HEK293T (cell line): Measurements from ENCODE around the gene CREM.

Source experiments
- CTCF ChIA-PET: fragments of 350-600 bp; formaldehyde crosslinking; extraction: SDS; loops from one replicate; lab custom pipeline; 2021; ENCODE audit warnings: antibody characterized with exemption, inconsistent platforms; lab: Yijun Ruan, JAX
- POLR2A ChIA-PET: fragments of 350-600 bp; formaldehyde crosslinking; extraction: SDS; loops from one replicate; lab custom pipeline; 2020; ENCODE audit warnings: antibody characterized with exemption, inconsistent platforms; lab: Yijun Ruan, JAX
- DNase-seq: peaks from one replicate; pipeline ENCODE4 v3.0.0; 2012; ENCODE audit warnings: mixed read lengths; ENCODE audit errors: extremely low spot score
- ARNT ChIP-seq: fragments of 450-650 bp; IDR thresholded peaks from 2 replicates; pipeline ENCODE4 v1.6.1; 2017; ENCODE audit warnings: mild to moderate bottlenecking
- BHLHE40 ChIP-seq: fragments of 450-650 bp; IDR thresholded peaks from 2 replicates; pipeline ENCODE4 v1.6.1; 2016; ENCODE audit warnings: mild to moderate bottlenecking, moderate library complexity, borderline replicate concordance
- CTBP1 ChIP-seq: fragments of 450-650 bp; IDR thresholded peaks from 2 replicates; pipeline ENCODE4 v1.6.1; 2016; ENCODE audit warnings: borderline replicate concordance
- ELF4 ChIP-seq: fragments of 450-650 bp; IDR thresholded peaks from 2 replicates; pipeline ENCODE4 v1.6.1; 2017; ENCODE audit warnings: antibody characterized with exemption
- FOXA1 ChIP-seq: fragments of 450-650 bp; IDR thresholded peaks from 2 replicates; pipeline ENCODE4 v1.6.1; 2016; ENCODE audit warnings: mild to moderate bottlenecking
- FOXK2 ChIP-seq: fragments of 450-650 bp; IDR thresholded peaks from 2 replicates; pipeline ENCODE4 v1.6.1; 2016; ENCODE audit warnings: mild to moderate bottlenecking
- FOXM1 ChIP-seq: fragments of 450-650 bp; IDR thresholded peaks from 2 replicates; pipeline ENCODE4 v1.6.1; 2017; ENCODE audit warnings: mild to moderate bottlenecking, borderline replicate concordance
- HDGF ChIP-seq: fragments of 450-650 bp; IDR thresholded peaks from 2 replicates; pipeline ENCODE4 v1.6.1; 2017; ENCODE audit warnings: antibody characterized with exemption, borderline replicate concordance
- L3MBTL2 ChIP-seq: fragments of 450-650 bp; conservative IDR thresholded peaks from 2 replicates; pipeline ENCODE4 v1.6.1; 2016; ENCODE audit warnings: mild to moderate bottlenecking
- LEF1 ChIP-seq: fragments of 450-650 bp; IDR thresholded peaks from 2 replicates; pipeline ENCODE4 v1.6.1; 2017; ENCODE audit warnings: mild to moderate bottlenecking, borderline replicate concordance
- NFRKB ChIP-seq: fragments of 450-650 bp; IDR thresholded peaks from 2 replicates; pipeline ENCODE4 v1.6.1; 2016; ENCODE audit warnings: mild to moderate bottlenecking, moderate library complexity
- PKNOX1 ChIP-seq: fragments of 450-650 bp; IDR thresholded peaks from 2 replicates; pipeline ENCODE4 v1.6.1; 2016
- SP1 ChIP-seq: fragments of 450-650 bp; IDR thresholded peaks from 2 replicates; pipeline ENCODE4 v1.6.1; 2017
- SUZ12 ChIP-seq: fragments of 450-650 bp; IDR thresholded peaks from 2 replicates; pipeline ENCODE4 v1.6.1; 2016; ENCODE audit warnings: mild to moderate bottlenecking
- TARDBP ChIP-seq: fragments of 450-650 bp; IDR thresholded peaks from 2 replicates; pipeline ENCODE4 v1.6.1; 2016
- ZNF384 ChIP-seq: fragments of 450-650 bp; IDR thresholded peaks from 2 replicates; pipeline ENCODE4 v1.6.1; 2016

The CREM gene

GRCh38 chr10:35202050-35202449, 75.4 kb downstream of the CREM start:
- ChIA-PET CTCF (no interaction called here), POLR2A (interaction anchor here (1.1 kb wide), 1 partner anchor 76 kb away, joined by 5 read pairs; the partner anchor contains the start of gene CREM)
- DNase-seq: no peak
- TF ChIP-seq LEF1 (no peak), ELF4 (no peak), NFRKB (no peak), PKNOX1 (no peak), ZNF384 (no peak), FOXM1 (no peak), CTBP1 (no peak), L3MBTL2 (no peak)

- DNase-seq: no peak
- TF ChIP-seq BHLHE40: no peak
- TF ChIP-seq NFRKB: no peak
- no peak for TF ChIP-seq TARDBP
- no peak for TF ChIP-seq SUZ12
- no peak for TF ChIP-seq CTBP1
- no peak for TF ChIP-seq HDGF
- TF ChIP-seq ELF4: no peak
- no peak for TF ChIP-seq ZNF384
- CTCF ChIA-PET: interaction anchor here (1.5 kb wide), 1 partner anchor 8 kb away, joined by 5 read pairs; no protein-coding TSS in a partner anchor
- POLR2A ChIA-PET: interaction anchor here (0.7 kb wide), 1 partner anchor 81 kb away, joined by 3 read pairs; no protein-coding TSS in a partner anchor
Observed at GRCh38 chr10:35203745-35204144, 77.1 kb downstream of the CREM start.

GRCh38 chr10:35204650-35205319, 78.1 kb downstream of the CREM start:
- DNase-seq: no peak
- ChIA-PET CTCF (interaction anchor here (0.6 to 1.5 kb wide), 4 partner anchors 8 to 81 kb away, joined by 3 to 10 read pairs (median 4); no protein-coding TSS in a partner anchor), POLR2A (interaction anchor here (0.7 to 2.0 kb wide), 2 partner anchors 9 to 82 kb away, joined by 3 to 8 read pairs; no protein-coding TSS in a partner anchor)
- TF ChIP-seq HDGF (no peak), BHLHE40 (no peak), TARDBP (no peak), CTBP1 (no peak)

GRCh38 chr10:35206274-35206673, 79.6 kb downstream of the CREM start:
- DNase-seq: no peak
- POLR2A ChIA-PET: interaction anchor here (2.0 kb wide), 1 partner anchor 10 kb away, joined by 8 read pairs; no protein-coding TSS in a partner anchor
- no peak for TF ChIP-seq FOXA1
- TF ChIP-seq FOXM1: no peak
- no peak for TF ChIP-seq ARNT
- no peak for TF ChIP-seq TARDBP
- no peak for TF ChIP-seq HDGF
- TF ChIP-seq SUZ12: no peak
- CTCF ChIA-PET: interaction anchor here (1.0 kb wide), 1 partner anchor 86 kb away, joined by 3 read pairs; no protein-coding TSS in a partner anchor

- DNase-seq: no peak
- no peak for TF ChIP-seq BHLHE40
- no peak for TF ChIP-seq FOXA1
- no peak for TF ChIP-seq TARDBP
- no peak for TF ChIP-seq PKNOX1
- TF ChIP-seq SUZ12: no peak
- no peak for TF ChIP-seq L3MBTL2
- TF ChIP-seq SP1: no peak
- ChIA-PET CTCF (interaction anchor here (1.0 kb wide), 1 partner anchor 13 kb away, joined by 6 read pairs; no protein-coding TSS in a partner anchor), POLR2A (no interaction called here)
Observed at GRCh38 chr10:35208536-35208935, 81.9 kb downstream of the CREM start.

- POLR2A ChIA-PET: no interaction called here
- CTCF ChIA-PET: no interaction called here
- TF ChIP-seq ELF4 (no peak), ZNF384 (no peak), PKNOX1 (no peak), FOXA1 (no peak), SP1 (no peak), TARDBP (no peak), HDGF (no peak), LEF1 (no peak), SUZ12 (no peak), NFRKB (no peak), FOXM1 (no peak), L3MBTL2 (no peak), ARNT (no peak), BHLHE40 (no peak), FOXK2 (no peak), CTBP1 (no peak)
- DNase-seq: no peak
Observed at GRCh38 chr10:35208949-35209613, 82.4 kb downstream of the CREM start.
